Gastroesophageal sphincter (tissue), 3 donors: ENCODE measurements around the gene MKLN1.

ENCODE experiments used
- CTCF ChIP-seq, 4 experiments: fragments of 200-600 bp in 2 of 4; fragments of 450-650 bp in 2 of 4; sonication (generic) in 1 of 4; IDR thresholded peaks; one replicate each; pipeline ENCODE4 v1.5.1; 2017 to 2019; ENCODE audit warnings: antibody characterized with exemption in 4 of 4, mild to moderate bottlenecking in 2 of 4, moderate library complexity in 2 of 4
- POLR2A ChIP-seq, 2 donors: fragments of 450-650 bp; IDR thresholded peaks; one replicate each; pipeline ENCODE4 v1.6.1; 2017; ENCODE audit warnings: antibody characterized with exemption in 2 of 2, mild to moderate bottlenecking in 2 of 2, moderate library complexity in 1 of 2

DNA sequence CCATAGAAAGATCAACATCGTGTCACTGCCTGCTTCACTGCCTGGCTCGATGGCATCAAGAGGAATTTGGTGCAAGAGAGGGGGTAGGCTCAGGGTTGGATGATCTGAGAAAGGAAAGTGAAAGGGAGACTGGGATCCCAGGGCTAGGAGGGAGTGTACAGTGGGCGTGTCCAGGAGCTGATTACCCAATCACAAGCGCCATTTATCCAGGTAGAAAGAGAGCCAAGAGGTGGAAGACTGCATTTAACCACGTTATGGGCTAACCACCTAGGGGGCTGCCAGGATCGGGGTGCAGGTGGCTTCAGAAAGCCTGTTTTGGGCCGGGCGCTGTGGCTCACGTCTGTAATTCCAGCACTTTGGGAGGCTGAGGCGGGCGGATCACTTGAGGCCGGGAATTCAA is 218.4 kb downstream of the MKLN1 start:
- TF ChIP-seq CTCF (IDR thresholded peaks at IDR 0.05) (no peak), POLR2A (IDR thresholded peaks at IDR 0.05) (no peak)
